Stimulated activated CD8-positive, alpha-beta memory T cell treated with anti-CD3 and anti-CD28 coated beads, Interleukin-12 subunit alpha, Interleukin-12 subunit beta, amount 100 ng/mL, for 24 hours (primary cell): Measurements from ENCODE around the gene PRC1.

Source experiments
- DNase-seq: peaks from one replicate; pipeline ENCODE4 v3.0.0-alpha.2; 2020; ENCODE audit errors: extremely low read depth

PRC1 gene

GRCh38 chr15:90955624-90956273 lies 38.6 kb downstream of the PRC1 start:
- DNase-seq, result no peak

- DNase-seq, result peak; percentile 75
Measured at GRCh38 chr15:90954712-90955623, 39.4 kb downstream of the PRC1 start, which contains the start of gene RCCD1. Gene RCCD1, plus strand, starts transcription at chr15:90954884. Its CDS starts 1,851 bp downstream, at chr15:90956735.

GRCh38 chr15:90953947-90954711 lies 40.2 kb downstream of the PRC1 start:
- DNase-seq, result no peak

DNA sequence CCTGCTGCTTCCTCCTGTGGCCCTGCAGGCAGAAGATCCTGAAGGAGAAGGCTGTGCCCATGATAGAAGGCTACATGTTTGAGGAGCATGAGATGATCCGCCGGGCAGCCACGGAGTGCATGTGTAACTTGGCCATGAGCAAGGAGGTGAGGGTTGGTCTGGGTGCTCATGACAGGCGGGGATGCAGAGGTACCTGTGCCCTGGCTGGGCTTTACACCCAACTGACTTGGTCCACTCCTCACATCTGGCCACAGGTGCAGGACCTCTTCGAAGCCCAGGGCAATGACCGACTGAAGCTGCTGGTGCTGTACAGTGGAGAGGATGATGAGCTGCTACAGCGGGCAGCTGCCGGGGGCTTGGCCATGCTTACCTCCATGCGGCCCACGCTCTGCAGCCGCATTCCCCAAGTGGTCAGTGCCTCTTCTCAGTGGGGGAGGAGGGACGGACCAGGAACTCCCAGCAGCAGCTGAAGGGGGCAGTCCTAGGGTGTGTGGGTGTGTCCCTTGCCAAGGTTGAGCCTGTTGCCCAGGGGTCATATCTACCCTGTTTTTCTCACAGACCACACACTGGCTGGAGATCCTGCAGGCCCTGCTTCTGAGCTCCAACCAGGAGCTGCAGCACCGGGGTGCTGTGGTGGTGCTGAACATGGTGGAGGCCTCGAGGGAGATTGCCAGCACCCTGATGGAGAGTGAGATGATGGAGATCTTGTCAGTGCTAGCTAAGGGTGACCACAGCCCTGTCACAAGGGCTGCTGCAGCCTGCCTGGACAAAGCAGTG lies 41.2 kb downstream of the PRC1 start:
- no peak for DNase-seq

- DNase-seq, result no peak
Measured at GRCh38 chr15:90950676-90951075, 43.7 kb downstream of the PRC1 start.

DNA sequence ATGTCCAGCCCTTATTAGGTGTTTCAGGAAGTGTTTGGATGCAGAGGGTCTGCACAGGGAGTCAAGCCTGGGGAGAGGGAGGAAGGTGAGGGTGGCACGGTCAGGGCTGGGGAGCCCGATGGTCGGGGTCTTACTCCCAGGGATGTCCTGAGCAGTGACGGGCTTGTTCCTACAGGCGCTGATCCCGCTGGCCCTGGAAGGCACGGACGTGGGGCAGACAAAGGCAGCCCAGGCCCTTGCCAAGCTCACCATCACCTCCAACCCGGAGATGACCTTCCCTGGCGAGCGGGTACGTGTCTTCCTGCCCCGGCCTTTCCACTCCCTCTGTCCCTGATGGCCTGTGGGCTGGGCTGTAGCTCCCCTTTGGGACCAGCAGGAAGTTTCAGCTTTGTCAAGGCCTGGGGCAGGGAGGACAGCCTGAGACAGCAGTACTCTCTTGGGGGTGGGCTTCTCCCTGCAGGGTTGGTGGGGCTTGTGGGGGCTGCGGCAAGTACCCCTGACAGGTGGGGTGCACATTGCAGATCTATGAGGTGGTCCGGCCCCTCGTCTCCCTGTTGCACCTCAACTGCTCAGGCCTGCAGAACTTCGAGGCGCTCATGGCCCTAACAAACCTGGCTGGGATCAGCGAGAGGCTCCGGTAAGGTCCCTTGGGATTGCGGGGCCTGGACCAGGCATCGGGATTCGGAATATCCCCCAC lies 44.2 kb downstream of the PRC1 start:
- DNase-seq, result no peak

DNA sequence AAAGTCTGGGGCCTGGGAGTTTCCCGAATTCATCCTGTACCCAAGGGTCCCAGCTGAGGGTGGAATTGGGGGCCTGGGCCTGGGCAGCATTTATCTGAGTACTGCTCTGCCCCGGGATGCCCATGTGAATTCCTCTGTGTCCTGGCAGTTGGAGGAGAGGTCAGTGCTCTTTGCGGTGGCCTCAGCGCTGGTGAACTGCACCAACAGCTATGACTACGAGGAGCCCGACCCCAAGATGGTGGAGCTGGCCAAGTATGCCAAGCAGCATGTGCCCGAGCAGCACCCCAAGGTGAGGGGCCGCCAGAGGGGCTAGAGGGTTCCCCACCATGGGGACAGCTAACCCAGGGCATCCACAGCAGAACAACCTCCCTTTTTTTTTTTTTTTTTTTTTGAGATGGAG lies 45.8 kb downstream of the PRC1 start:
- no peak for DNase-seq

GRCh38 chr15:90947577-90948357 lies 46.6 kb downstream of the PRC1 start:
- DNase-seq, result no peak

DNA sequence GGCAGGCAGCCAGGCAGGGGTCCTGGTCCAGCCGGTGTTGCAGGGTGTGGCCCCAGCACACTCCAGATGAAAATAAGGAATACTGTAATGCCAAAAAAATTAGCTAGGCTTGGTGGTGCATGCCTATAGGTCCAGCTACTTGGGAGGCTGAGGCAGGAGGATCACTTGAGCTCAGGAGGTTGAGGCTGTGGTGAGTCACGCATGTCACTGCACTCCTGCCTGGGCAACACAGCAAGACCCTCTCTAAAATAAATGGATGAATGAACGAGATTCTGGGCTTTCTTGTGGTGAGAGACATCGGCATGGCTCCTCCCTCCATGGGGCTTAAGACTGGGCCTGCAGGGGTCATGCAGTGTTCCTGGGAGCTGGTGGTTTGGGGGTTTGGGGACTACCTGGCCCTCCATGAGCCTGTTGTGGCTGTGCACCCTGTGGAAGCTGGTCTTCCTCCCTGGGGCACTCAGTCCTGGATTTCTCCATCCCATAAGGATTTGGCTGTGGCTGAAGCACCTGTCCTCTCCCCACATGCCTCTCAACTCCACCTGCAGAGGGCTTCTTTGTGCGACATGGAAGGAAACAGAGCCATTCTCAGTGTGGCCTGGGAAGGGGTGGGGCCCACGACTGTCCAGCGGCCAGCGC lies 47.3 kb downstream of the PRC1 start:
- DNase-seq, result no peak

DNA sequence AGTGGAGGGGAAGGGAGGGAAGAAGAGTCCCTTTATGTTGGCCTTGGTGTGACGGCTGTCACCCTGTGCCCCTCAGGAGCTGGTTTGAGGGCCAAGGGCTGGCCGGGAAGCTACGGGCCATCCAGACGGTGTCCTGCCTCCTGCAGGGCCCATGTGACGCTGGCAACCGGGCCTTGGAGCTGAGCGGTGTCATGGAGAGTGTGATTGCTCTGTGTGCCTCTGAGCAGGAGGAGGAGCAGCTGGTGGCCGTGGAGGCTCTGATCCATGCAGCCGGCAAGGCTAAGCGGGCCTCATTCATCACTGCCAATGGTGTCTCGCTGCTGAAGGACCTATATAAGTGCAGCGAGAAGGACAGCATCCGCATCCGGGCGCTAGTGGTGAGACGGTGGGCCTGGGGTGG lies 47.8 kb downstream of the PRC1 start:
- DNase-seq, result no peak

- no peak for DNase-seq
Measured at GRCh38 chr15:90945091-90945490, 49.2 kb downstream of the PRC1 start.

DNA sequence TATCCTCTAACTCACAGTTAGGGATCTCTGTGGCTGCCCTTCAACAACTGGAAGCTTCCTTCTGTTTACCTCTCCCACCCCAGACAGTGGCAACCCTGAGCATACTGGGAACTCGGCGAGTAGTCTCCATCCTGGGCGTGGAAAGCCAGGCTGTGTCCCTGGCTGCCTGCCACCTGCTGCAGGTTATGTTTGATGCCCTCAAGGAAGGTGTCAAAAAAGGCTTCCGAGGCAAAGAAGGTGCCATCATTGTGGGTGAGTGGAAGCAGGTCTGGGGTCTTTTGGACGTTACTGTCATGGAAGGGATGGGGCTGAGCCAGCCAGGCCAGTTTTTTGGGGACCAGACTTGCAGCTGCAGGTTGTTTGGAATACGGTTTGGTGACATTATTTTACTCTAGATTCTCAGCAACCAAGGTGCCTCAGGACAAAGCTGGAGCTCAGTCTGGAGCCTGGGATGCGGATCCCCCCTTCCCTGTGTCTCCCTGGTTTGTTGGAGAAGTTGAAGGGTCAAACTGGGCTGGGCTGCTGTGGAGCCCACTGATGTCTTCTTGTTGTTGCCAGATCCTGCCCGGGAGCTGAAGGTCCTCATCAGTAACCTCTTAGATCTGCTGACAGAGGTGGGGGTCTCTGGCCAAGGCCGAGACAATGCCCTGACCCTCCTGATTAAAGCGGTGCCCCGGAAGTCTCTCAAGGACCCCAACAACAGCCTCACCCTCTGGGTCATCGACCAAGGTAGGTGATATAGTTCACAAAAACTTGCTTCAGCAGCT lies 51.8 kb downstream of the PRC1 start:
- no peak for DNase-seq

GRCh38 chr15:90941038-90941437 lies 53.3 kb downstream of the PRC1 start:
- DNase-seq, result no peak

DNA sequence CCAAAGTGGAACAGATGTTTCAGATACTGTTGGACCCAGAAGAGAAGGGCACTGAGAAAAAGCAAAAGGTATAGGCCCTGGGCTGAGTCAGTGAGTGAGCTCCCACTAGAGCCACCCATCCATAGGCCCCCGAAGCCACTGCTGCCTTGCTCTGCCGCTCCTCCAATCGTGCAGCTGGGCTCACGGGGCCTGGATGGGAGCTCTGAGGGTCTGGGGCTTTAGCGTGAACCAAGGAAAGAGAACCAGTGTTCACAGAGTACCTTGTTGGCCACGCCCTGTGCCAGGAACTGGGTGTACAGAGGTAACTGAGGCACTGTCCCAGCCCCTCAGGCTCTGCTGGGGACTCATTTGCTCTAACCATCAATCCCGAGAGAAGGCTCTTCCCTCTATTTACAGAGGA lies 54.6 kb downstream of the PRC1 start:
- DNase-seq, result no peak

GRCh38 chr15:90938261-90938660 lies 56.1 kb downstream of the PRC1 start:
- no peak for DNase-seq

DNA sequence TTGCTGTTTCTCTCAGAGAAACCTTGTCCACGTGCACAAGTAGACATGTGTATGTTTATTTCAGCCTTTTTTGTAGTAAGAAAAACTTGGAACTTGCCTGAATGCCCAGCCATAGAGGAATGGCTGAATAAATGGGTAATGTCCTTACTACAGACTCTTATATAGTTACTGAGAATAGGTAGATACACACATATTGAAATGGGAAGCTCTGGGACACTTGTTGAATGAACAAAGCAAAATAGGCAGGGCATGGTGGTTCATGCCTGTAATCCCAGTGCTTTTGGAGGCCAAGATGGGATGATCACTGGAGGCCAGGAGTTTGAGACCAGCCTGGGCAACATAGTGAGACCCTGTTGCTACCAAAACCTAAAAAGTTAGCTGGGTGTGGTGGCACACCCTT lies 57.5 kb downstream of the PRC1 start:
- DNase-seq, result no peak

DNA sequence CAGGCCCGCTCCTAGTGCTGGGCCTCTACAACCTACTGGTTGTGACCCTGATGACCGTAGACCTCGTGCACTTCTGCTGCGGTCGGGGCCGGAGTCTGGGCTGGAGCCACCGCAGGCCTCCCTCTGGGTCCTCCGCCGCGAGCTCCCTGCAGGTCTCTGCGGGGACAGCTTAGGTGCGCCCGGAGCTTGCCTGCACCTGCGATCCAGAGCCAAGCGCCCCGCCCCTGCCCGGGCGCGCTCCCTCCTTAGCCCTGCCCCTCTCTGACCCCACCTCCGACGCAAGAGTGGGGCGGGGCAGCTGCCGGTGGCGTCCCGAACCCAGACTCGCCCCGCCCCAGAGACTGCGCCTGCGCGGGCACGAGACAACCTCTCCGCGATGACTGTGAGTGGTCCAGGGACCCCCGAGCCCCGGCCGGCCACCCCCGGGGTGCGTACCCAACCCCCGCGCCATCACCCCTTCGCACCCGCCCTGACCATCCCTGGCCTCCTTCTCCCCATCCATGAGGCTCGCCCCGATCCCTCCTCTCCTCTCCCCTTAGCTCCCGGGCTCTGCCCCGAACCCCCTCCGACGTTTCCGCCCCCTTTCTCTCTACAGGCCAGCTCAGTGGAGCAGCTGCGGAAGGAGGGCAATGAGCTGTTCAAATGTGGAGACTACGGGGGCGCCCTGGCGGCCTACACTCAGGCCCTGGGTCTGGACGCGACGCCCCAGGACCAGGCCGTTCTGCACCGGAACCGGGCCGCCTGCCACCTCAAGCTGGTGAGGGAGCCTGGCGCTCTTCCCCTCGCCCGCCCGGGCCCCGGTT lies 59.2 kb downstream of the PRC1 start, which contains the start of gene UNC45A:
TSS of gene UNC45A (plus strand) at position 337 of the 803 bp plus-strand sequence. CDS start at position 377, 40 bp downstream.
- peak; percentile 92 for DNase-seq
